Upper lobe of left lung (tissue), 4 donors: ENCODE results near the gene SLC4A4.

Experiments used
- EP300 ChIP-seq, 4 donors: sonication (generic); formaldehyde crosslinking; IDR thresholded peaks; one replicate each; pipeline ENCODE4 v1.5.1; 2017; ENCODE audit warnings: antibody characterized with exemption in 4 of 4, control low read depth in 2 of 4
- POLR2A ChIP-seq, 4 donors: fragments of 450-650 bp; IDR thresholded peaks; one replicate each; pipeline ENCODE4 v1.5.1; 2016 to 2017; ENCODE audit warnings: antibody characterized with exemption in 4 of 4, mild to moderate bottlenecking in 2 of 4
- POLR2AphosphoS5 ChIP-seq, 2 donors: sonication (generic); formaldehyde crosslinking; IDR thresholded peaks; one replicate each; pipeline ENCODE4 v1.5.1; 2017; ENCODE audit warnings: antibody characterized with exemption in 2 of 2
- TF ChIP-seq, protein P1 (sequence below), 6 experiments: fragments of 450-650 bp in 4 of 6; fragments of 200-600 bp in 2 of 6; sonication (generic) in 2 of 6; IDR thresholded peaks; one replicate each; pipeline ENCODE4 v1.5.1; 2016 to 2019; ENCODE audit warnings: antibody characterized with exemption in 6 of 6

DNA sequence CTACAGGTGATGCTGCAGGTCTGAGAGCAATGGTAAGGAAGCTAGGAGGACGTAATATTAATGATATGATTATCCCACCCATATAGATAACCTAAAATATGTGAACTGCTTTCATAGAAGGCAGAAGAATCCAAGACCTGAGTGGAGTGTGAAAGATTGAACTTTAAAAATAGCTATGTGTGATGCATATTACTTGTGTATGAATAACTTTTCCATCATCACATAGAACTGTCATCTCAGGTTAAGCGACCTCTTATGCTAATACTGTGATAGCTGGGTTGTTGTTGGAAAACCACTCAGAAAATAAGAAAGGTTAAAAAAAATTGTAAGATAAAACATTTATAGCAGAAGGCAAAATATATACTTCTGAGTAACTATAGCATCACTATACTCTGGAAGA, 90.3 kb downstream of the SLC4A4 start:
- TF ChIP-seq, protein P1, sequence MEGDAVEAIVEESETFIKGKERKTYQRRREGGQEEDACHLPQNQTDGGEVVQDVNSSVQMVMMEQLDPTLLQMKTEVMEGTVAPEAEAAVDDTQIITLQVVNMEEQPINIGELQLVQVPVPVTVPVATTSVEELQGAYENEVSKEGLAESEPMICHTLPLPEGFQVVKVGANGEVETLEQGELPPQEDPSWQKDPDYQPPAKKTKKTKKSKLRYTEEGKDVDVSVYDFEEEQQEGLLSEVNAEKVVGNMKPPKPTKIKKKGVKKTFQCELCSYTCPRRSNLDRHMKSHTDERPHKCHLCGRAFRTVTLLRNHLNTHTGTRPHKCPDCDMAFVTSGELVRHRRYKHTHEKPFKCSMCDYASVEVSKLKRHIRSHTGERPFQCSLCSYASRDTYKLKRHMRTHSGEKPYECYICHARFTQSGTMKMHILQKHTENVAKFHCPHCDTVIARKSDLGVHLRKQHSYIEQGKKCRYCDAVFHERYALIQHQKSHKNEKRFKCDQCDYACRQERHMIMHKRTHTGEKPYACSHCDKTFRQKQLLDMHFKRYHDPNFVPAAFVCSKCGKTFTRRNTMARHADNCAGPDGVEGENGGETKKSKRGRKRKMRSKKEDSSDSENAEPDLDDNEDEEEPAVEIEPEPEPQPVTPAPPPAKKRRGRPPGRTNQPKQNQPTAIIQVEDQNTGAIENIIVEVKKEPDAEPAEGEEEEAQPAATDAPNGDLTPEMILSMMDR (IDR thresholded peaks at IDR 0.05) = no peak
- TF ChIP-seq POLR2A (IDR thresholded peaks at IDR 0.05) (no peak), EP300 (IDR thresholded peaks at IDR 0.05) (no peak), POLR2AphosphoS5 (IDR thresholded peaks at IDR 0.05) (no peak)
